Tibial nerve (tissue), 3 donors: ENCODE results near the gene BRSK1.

Experiments used
- CTCF ChIP-seq, 5 experiments: fragments of 200-600 bp in 3 of 5; fragments of 450-650 bp in 2 of 5; sonication (generic) in 3 of 5; IDR thresholded peaks; one replicate each; pipeline ENCODE4 v1.5.1; 2016 to 2019; ENCODE audit warnings: antibody characterized with exemption in 5 of 5, mild to moderate bottlenecking in 3 of 5, moderate library complexity in 2 of 5
- POLR2A ChIP-seq, 2 donors: fragments of 450-650 bp; IDR thresholded peaks; one replicate each; pipeline ENCODE4 v1.6.1; 2017; ENCODE audit warnings: antibody characterized with exemption in 2 of 2, mild to moderate bottlenecking in 2 of 2, moderate library complexity in 2 of 2

DNA sequence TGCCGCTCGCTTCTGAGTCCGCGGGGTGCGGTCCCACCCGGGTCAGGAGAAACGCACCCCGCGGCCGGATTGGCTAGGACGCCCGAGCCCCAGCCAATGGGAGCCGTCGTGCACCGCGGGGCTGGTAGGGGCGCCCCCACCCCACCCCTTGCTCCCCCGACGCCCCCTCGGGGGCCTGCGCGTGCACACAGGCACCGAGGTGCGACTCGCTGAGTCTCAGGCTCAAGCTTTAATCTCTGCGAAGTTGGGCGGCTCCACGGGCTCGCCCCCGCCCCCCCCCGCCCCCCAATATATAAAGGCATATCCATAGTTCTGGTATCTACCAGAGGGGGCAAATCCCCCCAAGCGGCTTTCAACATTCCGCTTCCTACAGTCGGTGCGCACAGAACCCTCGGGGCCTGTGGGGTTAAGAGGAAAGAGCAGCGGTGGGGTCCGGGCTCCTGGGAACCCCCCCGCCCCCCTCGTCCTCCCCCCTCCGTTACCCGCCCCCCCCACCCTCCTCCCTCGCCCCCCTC lies 71.0 kb downstream of the BRSK1 start, which contains the start of gene COX6B2:
- TF ChIP-seq CTCF (IDR thresholded peaks at IDR 0.05) (no peak), POLR2A (IDR thresholded peaks at IDR 0.05) (no peak)
